GM19099 (cell line): ENCODE results near the gene SCD5.

Source experiments
- POLR2A ChIP-seq: IDR thresholded peaks from 3 replicates; pipeline ENCODE4 v1.6.1; 2011; ENCODE audit warnings: low read depth; ENCODE audit not compliant: insufficient read length; ENCODE audit errors: extremely low read depth

Gene SCD5

DNA sequence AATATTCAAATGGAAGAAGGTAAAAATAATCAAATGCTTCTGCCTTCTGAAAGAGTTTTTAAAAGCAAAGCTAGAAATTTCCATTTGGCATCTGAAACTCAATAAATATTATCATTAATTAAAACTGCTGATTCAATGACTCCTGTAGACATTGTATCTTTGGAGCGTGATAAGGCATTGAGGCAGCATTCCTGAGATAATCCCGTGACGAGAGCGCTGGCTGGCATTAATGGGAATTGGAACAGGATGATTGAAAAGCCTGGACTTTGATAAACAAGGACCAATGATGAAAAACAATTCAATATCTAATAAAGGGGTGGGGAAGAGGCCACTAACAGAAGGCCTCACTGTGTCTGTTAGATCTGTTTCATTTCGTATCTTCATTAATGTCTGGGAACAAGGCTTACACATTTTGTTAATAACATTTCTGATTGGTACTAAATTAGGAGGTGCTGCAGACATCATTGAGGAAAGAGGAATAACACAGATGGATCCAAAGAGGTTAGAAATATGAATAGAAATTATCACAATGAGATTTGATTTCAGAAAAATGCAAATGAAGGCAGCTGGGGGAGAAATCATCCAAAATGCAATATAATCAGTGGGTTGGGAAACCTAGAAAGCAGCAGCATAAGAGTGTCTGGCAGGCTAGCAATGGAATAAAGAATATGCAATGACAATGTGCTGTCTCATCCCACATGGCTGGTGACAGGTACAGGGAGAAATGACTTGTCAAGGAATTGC is 102.3 kb downstream of the SCD5 start:
- TF ChIP-seq POLR2A = no peak

DNA sequence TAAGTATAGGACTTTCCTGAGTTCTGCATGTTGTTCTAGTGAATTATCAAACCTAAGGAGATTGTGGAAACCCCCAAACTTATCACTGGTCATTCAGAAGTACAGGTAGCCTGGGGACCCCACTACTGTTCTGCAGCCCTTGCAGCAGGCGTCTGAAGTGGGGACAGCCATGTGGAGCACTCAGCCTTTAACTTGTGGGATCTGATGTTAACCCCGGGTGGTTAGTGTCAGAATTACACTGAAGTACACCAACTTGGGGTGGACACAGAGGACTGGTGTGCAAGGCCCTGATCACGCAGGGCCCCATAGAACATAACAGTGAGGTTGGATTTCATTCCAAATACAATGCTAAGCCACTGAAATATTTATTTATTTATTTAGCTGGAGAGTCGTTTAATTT is 103.7 kb downstream of the SCD5 start:
- no peak for TF ChIP-seq POLR2A

DNA sequence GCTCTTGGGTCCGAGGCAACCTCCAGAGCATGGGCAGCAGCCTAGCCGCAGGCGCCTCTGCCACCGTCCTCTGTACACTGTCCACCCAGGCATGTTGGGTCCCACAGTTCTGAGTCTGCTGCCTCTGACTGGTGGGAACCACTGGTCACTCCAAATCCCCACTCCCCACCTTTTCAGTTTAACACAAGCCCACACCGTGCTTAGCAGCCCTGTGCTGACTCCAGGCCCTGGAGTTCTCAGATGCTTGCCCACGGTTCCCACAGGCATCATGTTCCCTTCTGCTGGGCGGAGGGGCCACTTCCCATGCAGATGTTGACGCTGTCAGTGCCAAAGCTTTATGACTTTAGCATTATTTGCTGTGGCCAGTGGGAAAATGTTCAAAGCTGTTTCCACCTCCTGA is 104.5 kb downstream of the SCD5 start:
- TF ChIP-seq POLR2A = no peak

DNA sequence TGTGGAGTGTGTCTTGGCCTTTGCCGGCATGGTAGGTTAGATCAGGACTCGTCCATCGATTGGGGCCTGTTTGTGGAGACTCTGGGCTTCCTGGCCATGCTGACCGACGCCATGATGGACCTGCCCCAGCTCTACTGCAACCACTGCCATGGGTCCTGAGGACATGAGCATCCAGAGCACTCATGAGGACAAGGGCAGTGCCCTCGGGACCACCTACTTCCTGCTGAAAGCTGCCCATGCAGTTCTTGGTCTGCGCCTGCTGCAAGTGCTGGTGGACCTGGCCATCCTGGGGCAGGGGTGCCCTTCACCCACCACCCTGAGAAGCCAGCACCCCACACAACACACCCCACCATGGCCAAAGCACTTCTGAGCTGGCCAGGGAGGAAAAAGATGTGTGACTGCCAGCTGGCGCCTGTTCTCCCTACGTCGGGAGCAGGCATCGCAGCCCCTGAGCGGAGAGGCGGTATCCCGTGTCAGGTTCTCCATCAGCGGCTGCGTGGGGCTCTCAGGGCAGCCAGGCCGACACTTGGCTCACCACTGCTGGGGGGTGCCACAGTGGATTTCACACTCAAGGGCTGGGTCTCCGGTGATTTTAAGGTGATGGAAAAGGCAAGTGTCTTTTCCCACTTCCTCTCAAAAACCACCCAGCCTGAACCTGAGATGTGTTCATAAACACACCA is 106.4 kb downstream of the SCD5 start:
- no peak for TF ChIP-seq POLR2A

DNA sequence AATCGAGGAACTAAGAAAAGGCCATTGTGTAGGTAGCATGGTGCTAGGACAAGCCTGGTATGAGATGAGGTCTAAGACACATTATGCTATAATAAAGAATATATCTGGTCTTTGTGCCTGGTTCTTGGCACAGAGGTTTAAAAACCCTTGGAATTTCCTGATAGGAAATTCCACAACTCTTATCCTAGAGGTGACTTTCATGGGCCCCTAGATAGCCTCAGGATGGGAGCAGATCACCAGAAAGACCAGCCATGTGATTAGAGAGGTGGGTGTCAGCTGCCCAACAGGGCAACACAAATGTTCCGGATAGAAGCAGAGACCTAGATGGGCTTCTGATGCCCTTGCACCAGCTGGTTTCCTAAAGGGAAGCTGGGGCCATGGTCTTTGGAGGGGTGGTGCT is 107.2 kb downstream of the SCD5 start:
- no peak for TF ChIP-seq POLR2A

DNA sequence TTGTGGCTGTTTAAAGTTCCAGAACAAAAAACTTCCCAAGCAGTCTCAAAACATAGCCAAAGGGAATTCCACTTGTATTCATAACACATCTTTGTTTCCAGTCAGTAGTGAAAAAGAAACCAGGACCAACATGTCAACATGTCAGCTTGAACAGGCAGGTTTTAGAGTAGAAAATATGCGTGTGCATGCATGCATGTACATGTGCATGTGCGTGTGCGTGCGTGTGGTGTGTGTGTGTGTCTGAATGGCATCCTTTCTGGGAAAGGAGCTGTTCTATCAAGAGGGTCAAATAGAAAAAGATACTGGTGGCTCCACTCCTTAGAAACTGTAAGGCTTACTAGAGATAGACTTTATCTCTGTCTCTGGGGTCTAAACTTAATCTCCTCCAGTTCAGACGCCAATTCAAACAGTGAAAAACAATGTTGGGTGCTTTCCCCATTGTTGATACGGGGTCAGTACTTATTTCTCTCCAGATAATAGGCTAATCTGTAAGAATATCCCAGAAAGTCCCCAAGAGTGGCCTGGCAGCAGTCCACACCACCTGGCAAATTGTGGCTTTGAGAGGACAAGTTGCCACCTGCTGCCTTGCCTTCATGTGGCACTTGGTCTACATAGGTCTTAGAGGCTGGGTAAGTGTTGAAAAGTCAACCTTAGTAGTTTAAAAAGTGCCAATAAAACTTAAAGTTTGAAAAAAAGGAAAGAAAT is 110.4 kb downstream of the SCD5 start:
- no peak for TF ChIP-seq POLR2A

DNA sequence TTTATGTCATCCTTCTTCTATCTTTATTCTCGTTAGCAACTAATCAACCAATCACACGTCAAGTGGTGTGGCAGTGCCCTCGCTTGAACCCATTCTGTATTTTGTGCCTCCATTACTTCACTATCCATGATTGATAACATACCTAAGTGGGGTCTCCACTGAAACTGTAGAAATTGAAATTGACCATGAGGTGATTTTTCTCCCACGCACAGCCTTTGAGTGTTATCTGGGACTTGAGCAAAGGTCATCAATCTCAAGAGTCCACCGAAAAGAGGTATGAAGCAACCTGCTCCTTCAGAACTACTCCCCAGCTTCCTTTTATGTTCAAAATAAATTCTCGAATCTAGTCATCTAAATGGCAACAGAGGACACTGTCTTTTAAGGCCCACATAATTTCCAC is 111.1 kb downstream of the SCD5 start:
- no peak for TF ChIP-seq POLR2A

DNA sequence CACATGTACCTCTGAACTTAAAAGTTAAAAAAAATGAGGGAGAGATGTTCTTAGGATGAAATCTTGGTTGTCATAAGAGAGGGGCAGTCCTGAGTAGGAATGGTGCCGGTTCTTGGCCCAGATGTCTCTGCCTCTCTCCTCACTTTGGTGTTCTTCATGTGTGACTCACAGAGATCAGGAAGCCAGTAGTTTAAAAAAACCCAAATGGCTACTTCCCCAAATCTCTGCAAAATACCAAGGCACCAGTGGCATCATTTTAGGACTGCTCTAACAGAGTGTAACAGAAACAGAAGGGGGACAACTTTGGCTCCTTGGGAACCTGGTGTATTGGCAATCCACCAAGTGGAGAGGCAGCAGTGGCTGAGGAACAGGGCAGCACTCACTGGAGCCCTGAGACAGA is 116.8 kb downstream of the SCD5 start:
- no peak for TF ChIP-seq POLR2A

DNA sequence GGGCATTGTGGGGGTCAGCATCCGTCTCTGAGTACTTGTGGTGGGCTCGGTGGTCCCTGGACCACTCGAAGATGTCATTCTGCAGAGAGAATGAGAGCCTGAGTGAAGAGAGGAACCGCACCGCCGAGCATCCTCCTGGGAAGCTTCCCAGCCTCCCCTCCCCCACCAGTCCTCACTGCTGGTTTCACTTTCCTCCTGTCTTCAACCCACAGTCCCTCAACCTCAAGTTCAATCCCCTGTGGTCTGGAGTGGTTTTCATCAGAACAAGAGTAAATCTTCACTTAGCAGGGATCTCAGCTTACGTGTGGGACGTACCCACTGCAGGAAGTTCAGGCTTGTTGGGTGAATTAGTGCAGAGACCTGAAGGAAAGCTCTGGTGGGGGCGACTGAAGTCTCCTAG is 117.8 kb downstream of the SCD5 start:
- TF ChIP-seq POLR2A = no peak

DNA sequence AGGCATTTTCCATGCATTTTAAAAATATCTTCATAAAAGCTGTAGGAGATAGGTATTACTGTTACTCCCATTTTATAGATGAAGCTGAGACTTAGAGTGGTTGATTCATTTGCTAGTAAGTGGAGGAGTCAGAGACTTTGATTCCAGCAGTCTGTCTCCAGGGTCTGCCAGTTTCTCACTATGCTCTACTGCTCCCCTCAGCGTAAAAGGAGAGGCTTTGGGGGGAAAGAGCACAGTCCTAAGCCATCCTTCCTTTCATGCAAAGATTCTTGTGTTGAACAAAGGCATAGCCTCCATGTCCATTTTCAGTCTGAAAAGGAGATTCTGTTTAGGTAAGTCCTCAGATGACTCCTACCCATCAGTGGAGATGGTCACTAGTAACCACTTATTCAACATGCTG is 119.1 kb downstream of the SCD5 start:
- no peak for TF ChIP-seq POLR2A

DNA sequence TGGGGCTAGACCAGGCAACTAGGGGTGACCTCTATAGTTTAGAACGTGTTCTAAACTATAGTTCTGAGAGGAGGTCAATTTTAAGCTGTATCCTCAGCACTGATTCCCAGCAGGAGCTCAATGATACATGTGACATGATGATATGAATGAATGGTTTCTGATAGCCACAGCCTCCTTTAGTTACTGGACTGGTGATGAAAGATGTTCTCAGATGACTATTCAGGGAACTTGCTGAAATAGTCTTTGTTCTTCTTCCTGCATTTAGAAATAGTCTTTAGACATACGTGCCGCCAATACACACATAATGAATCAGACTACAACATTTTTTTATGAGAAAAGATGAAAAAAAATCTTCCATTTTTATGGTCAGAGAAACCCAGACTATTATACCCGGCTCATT is 120.5 kb downstream of the SCD5 start:
- TF ChIP-seq POLR2A = no peak

DNA sequence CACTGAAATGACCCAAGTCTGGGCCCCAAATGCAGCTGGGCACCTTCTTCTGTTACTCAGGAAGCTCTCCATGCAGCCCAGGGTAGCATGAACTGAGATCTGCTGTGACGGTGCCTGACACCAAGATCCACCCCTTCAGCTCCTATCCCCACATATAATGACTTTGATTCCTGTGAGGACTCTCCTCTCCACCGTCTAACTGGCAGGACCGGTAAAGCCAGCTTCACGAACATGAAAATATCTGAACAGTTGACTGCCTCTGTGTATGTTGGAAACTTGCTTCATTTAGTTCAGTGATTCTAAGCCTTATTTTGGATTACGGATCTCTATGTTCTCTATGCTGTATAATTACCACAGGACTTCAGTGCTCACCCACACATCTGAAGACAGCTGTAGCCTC is 121.3 kb downstream of the SCD5 start:
- TF ChIP-seq POLR2A = no peak

DNA sequence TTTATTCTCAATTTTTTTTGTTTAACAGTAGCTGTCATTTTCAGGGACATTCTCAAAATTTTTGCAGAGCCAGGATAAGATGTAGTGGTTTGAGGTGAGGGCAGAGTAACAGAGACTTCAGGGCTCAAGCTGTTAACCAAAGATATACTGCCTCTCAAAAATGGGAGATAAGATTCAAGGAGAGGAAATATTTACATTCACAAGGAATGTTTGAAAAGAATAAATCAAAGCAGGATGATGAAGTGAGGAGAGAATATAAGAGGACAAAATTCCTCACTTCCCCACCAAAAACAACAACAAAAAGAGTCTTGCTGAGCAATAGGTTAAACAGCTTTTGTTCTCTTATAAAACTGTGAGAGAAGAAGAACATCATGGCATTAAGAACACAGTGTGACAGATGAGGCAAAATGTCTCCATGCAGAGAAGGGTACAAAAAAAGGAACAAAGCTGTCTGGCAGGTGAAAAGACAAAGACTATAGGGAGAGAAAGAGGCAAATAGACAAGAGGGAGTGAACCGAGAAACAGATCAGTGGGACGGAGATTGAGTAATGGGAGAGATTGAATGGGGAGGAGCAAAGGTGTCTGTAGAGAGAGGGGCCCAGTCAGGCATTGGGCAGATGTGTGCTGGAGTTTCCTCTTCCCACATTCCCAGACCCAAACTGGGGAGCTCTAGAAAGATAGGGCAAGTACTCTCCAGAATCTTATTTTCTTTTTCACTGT is 130.7 kb downstream of the SCD5 start:
- TF ChIP-seq POLR2A = no peak

DNA sequence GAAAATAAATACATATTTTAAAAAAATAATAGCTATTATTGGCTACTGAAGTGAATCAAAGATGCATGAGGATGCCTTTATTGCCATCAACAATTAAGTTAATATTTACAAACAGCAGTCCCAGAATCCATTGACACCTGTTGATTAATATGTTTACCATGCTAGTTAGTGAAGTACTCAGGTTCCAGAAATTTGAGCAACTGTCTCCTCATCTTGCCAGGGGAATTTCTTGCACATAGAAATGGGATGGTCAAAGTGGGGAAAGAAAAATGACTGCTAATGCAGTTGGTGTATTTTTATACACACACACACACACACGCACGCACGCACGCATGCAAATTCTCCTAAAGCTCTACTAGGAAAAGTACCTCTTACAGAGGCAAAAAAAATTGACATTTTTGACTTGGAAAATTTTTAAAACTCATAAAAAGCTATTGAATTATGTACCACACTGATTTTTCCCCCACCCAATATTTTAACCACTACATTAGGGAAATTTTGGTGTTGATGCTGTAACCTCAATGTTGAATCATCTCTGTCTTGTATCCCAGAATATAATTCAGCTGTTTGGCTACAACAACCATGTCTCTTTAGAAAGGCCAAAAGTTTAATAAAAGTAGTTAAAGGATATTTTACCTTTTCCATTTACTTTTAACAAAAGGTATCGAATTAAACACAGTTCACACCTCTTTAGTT is 131.5 kb downstream of the SCD5 start:
- TF ChIP-seq POLR2A = no peak
